NCI-H345 (cell line): ENCODE results near the gene HEPACAM2.

Source experiments
- DNase-seq: peaks from one replicate; lab custom pipeline; 2025; lab: John Stamatoyannopoulos, UW

Gene HEPACAM2

DNA sequence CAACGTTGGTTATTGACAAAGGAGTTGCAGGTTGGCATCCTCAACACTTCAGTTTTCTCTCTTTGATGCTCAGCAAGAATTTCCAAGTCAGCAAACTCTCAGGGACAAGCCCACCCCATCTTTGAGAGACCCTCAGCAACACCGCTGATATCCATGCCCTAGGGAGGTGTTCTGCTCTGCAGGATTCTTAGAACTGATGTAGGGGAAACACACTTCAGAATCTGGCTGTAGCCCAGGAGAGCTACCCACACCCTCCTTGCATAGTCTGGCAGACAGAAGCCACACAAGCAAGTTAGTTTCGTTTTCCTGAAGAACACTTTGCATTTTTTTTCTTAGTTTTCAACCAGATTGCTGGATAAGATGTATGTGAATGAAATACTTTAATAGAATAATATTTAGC is 78.9 kb downstream of the HEPACAM2 start:
- DNase-seq: no peak

- no peak for DNase-seq
Measured at GRCh38 chr7:93146472-93147141, 79.7 kb downstream of the HEPACAM2 start.

- DNase-seq: no peak
Measured at GRCh38 chr7:93146036-93146435, 80.2 kb downstream of the HEPACAM2 start.

GRCh38 chr7:93145354-93145753 is 80.9 kb downstream of the HEPACAM2 start:
- no peak for DNase-seq

- no peak for DNase-seq
Measured at GRCh38 chr7:93142127-93142526, 84.1 kb downstream of the HEPACAM2 start.

DNA sequence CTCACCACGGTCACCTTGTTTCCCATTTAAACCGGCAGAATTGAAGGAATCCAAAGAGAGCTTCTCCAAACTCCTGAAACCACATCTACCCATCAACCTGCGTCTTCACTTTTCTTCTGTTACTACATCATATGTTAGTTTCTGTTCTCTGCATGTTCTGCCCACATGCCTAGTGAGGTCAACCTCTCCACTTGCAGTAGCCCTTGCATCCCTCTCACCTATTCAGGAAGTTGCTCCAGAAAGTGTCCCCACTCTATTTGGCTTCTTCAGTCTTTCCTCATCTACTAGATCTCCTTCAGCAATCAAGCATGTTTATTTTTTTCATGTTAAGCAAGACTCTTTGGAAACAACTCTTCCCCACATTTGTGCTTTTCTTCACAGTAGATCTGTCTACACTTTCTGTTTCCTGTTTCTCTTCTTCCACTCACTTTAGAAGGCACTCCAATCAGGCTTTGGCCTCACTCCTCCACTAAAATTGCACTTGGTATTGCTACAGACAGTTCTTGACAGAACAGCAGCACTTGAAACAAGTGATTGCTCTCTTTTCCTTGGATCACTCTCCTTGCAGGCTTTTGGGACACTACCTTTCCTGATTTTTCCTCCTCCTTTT is 85.6 kb downstream of the HEPACAM2 start:
- DNase-seq: no peak

- no peak for DNase-seq
Measured at GRCh38 chr7:93138576-93138975, 87.7 kb downstream of the HEPACAM2 start.
